Stimulated activated CD4-positive, alpha-beta T cell treated with anti-CD3 and anti-CD28 coated beads, Interleukin-1b, Interleukin-23, amount 100 ng/mL, for 24 hours (primary cell): ENCODE results near the gene RNF207.
"Not testable (repeated sequence)": the region's sequence is repeated elsewhere in the genome, so short reads cannot be mapped to it uniquely, and the experiment has no call there.

Source experiments
- DNase-seq, 4 experiments: peaks; one replicate each; pipeline ENCODE4 v3.0.0-alpha.2; 2020; ENCODE audit warnings: low read depth in 4 of 4, low spot score in 1 of 4

The RNF207 gene

GRCh38 chr1:6199298-6200187 is 6.4 kb upstream of the RNF207 start, which contains the start of gene RPL22:
Gene RPL22, minus strand, starts transcription at chr1:6199595. Its CDS starts 22 bp downstream, at chr1:6199573.
- peak; percentile 92 to 99 (median 96) for DNase-seq

- no peak for DNase-seq
These were observed 5.6 kb upstream of the RNF207 start for GRCh38 chr1:6200188-6200809.

GRCh38 chr1:6202256-6202655 is 3.7 kb upstream of the RNF207 start:
- no peak for DNase-seq

GRCh38 chr1:6206520-6206855 is 569 bp downstream of the RNF207 start:
- DNase-seq: no peak

- DNase-seq: no peak
These were observed 1.4 kb downstream of the RNF207 start for GRCh38 chr1:6207075-6207885.

GRCh38 chr1:6207921-6208320 is 2.0 kb downstream of the RNF207 start:
- DNase-seq: no peak

- DNase-seq: no peak
These were observed 3.1 kb downstream of the RNF207 start for GRCh38 chr1:6208723-6209660.

- DNase-seq: no peak
These were observed 4.0 kb downstream of the RNF207 start for GRCh38 chr1:6209661-6210580.

GRCh38 chr1:6210591-6211355 is 4.9 kb downstream of the RNF207 start:
- DNase-seq: no peak

GRCh38 chr1:6211731-6212130 is 5.8 kb downstream of the RNF207 start:
- no peak for DNase-seq

GRCh38 chr1:6212193-6212959 is 6.5 kb downstream of the RNF207 start:
- no peak for DNase-seq

- DNase-seq: no peak
These were observed 12.7 kb downstream of the RNF207 start for GRCh38 chr1:6218375-6219164.

- not testable (repeated sequence) for DNase-seq
These were observed 13.7 kb downstream of the RNF207 start for GRCh38 chr1:6219641-6220040.

GRCh38 chr1:6220236-6220635 is 14.3 kb downstream of the RNF207 start:
- DNase-seq: no peak

- no peak for DNase-seq
These were observed 15.4 kb downstream of the RNF207 start for GRCh38 chr1:6221210-6221784.

GRCh38 chr1:6222636-6223035 is 16.7 kb downstream of the RNF207 start:
- DNase-seq: no peak

- no peak for DNase-seq
These were observed 17.7 kb downstream of the RNF207 start for GRCh38 chr1:6223617-6224016.
